D341Med (cell line): ENCODE results near the gene TLE3.

Experiments
- DNase-seq: peaks from one replicate; pipeline ENCODE4 v3.0.0; 2012; ENCODE audit warnings: low spot score

Gene TLE3

DNA sequence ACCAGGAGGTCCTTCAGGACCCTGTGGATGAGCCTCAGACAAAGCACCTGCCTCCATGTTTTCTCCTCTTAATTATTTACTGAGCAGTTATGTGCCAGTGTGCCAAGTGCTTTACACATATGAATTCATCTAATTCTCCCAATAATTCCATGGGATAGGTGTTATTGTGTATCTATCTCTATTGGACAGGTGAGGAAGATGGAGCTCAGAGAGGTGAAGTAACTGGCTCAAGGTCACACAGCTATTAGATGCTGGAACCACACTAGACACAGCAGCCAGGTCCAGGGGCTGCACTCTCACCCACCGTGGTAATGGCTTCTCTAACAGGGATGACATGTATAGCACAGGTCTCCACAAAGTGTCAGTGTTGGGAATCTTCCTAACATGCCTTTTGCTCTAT is 70.2 kb downstream of the TLE3 start:
- DNase-seq, result no peak

GRCh38 chr15:70026991-70027390 is 70.7 kb downstream of the TLE3 start:
- no peak for DNase-seq

DNA sequence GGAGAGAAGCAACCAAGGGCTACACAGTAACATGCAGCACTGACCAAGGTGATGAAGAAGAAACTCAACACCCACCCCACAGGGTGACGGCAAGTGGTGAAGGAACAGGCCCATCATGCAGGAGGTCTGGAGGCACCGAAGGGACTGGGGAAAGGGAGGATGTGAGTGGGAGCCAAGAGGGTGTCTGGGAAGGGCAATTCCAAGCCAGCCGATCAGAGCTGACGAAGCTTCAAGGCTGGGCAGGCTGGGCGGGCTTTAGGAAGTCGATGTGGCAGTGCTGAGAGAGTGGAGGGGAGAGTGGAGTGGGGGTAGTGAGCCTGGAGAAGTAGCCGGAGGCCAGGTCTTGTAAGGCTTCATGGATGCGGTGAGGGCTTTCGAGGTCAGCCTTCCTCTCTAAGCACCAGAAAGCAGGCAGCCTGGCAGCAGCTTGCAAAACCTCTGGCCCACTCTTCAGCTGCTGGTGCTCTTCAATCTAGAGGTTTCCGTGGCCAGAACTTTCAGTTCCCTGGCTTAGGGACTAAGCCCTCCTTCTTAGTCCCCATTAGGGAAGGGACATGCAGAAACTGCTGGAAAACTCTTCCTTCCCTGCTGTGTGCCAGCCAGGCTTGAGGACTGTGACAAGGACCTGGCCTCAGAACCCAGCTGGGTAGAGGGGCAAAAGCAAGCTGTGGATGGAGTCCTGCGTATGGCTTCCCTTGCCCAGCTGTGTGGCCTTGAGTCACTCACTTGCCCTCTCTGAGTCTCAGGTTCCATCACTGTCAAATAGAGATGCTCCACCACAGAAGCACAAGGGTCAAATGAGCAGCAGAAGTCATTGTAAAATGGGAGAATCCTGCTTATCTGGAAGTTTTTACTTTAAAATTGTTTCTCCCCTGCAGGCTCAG is 72.1 kb downstream of the TLE3 start:
- DNase-seq, result no peak

DNA sequence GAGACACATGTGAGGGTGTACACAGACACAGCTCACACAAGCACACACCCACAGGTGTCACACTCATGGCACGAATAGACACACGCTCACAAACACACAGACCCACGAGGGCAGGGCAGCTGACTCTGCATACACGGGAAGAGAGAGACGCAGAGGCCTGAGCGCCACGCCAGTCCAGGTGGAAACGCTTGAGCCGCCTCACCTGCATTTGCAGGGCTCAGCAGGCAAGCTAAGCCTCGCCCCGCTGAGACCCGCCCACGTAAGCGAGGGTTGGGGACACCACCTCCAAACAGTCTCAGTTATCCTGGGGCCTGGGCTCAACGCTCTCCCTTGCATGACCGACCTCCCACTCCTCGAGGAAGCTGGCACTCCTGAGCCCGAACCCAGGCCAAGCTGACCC is 73.2 kb downstream of the TLE3 start:
- DNase-seq, result no peak

GRCh38 chr15:70023769-70024491 is 73.8 kb downstream of the TLE3 start:
- no peak for DNase-seq

DNA sequence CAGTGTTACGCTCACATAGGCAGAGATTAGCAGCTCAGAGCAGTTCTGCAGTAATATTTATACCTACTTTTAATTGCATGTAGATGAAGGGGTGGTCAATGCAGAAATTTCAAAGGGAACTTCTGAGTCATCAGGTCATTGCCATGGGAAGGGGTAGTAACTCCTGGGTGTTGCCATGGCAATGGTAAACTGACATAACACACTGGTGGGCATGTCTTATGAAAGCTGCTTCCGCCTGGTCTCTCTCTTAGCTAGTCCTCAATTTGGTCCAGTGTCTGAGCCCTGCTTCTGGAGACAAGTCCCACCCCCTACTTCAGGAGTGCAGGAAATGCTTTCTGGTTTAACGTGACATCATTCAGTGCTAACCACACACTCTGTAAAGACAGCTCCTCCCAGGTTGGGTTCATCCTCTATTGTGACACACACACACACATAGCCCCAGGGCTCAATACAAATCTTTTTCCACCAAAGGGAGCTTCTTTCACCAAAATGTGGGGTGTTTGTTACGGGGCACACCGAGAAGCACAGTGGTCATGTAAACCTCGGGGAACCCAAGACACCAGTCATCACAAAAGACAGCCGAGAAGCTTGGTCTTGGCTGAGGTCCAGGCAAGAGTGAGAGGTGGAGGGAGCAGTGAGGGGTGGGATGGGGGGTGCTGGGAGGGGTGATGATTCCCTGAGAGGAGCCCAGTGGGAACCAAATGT is 74.5 kb downstream of the TLE3 start:
- DNase-seq, result no peak

GRCh38 chr15:70020229-70020628 is 77.5 kb downstream of the TLE3 start:
- no peak for DNase-seq

DNA sequence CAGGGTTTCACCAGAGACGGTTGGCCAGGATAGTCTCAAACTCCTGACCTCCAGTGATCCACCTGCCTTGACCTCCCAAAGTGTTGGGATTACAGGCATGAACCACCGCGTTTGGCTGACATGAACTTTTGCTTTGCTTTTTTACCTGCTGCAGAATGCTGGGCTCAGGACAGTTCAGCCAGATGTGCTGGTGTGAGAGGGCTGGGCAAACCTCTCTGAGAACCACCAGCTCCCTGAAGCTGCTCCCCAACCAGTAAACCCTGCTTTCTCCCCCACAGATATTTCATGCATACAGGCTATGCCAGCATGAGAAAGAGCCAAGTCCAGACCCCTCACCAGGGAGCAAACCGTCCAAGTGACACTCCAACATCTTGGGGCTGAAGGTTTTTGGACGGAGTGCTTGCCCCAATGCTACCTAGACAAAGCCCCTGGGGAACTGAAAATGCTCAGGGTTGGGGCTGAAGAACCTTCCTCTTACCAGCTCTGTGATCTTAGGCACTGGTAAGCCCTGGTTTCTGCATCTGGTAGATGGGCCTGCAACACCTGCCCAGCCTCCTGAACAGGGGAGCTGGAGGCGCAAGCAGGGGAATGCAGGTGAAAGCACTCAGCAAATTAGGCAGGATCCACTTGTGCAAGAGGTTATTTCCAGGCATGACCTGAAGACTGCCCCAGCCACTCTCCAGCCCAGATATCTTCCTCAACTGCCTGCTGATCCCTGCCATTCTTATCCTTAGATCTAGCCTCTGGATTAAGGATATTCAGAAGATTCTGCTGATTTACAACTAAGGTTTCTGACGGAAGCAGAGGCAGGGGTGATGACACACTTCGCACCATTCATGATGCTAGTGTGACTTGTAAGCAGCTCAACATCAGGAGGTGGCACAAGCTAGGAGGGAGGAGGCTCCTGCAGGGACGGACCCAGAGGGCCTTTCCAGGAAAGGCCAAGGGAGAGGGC is 78.8 kb downstream of the TLE3 start:
- no peak for DNase-seq

- DNase-seq, result no peak
Observed at GRCh38 chr15:70017801-70018200, 79.9 kb downstream of the TLE3 start.

DNA sequence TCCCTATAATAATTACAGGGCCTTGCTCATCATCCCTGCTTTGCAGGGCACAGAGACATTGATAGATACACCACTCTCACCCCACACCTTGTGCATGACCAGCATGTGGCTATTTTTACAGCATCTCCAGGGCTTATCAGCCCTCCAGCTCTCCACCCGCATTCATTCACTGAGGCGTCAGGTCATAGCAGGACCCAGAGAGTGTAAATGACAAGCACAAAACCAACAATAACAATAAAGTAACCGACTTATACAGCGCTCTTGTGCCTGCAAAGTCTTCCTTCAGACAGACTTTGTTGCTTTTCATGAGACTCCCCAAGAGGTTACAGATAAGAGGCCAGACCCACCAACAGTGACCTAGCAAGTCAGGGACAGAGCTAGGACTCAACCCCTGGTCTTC is 80.7 kb downstream of the TLE3 start:
- DNase-seq, result no peak

DNA sequence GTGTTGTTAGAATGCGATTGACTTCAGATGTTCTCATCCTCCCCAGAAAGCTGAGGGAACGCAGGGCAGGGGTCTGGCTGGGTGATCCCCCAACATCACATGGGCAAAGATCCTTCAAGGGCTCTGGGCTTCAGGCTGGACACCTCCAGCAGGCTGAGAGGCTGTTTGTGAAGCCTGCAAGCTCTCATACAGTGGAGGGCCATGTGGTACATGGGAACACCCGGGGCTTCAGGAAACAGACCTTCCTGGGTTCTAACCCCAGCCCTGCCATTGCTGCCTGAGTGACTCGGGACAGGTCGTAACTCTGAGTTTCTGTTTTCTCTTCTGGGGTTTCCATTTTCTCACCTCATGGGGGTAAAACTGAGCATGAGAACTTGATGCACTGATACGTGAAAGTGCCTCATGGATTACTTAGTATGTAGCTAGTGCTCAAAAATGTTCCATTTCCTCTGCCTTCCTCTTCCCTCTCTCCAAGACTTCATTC is 81.2 kb downstream of the TLE3 start:
- no peak for DNase-seq

- DNase-seq, result no peak
Observed at GRCh38 chr15:70014860-70015490, 82.7 kb downstream of the TLE3 start.

GRCh38 chr15:70014331-70014730 is 83.4 kb downstream of the TLE3 start:
- DNase-seq, result no peak

GRCh38 chr15:70013656-70014313 is 83.9 kb downstream of the TLE3 start:
- DNase-seq, result no peak

- DNase-seq, result no peak
Observed at GRCh38 chr15:70012895-70013294, 84.8 kb downstream of the TLE3 start.

- no peak for DNase-seq
Observed at GRCh38 chr15:70008697-70009290, 88.9 kb downstream of the TLE3 start.

- no peak for DNase-seq
Observed at GRCh38 chr15:70006259-70007147, 91.2 kb downstream of the TLE3 start.

DNA sequence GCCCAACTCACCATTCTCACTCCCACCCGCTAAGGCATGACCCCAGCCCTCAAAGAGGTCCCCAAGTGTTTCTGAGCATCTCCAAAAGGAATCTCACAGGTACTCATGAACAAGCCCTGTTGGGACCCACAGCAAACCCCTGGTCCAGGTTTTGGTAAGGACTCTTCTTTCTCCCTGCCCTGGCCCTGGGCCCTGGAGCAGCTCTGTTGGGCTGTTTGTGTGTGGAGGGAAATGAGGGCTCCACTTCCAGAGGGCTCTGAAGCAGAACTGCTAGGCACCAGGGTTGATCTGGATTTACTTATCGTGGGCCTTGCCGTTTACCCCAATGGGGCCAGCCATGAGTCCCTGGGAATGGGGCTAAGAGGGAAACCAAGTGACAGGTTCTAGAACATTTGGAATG is 92.9 kb downstream of the TLE3 start:
- DNase-seq, result no peak

DNA sequence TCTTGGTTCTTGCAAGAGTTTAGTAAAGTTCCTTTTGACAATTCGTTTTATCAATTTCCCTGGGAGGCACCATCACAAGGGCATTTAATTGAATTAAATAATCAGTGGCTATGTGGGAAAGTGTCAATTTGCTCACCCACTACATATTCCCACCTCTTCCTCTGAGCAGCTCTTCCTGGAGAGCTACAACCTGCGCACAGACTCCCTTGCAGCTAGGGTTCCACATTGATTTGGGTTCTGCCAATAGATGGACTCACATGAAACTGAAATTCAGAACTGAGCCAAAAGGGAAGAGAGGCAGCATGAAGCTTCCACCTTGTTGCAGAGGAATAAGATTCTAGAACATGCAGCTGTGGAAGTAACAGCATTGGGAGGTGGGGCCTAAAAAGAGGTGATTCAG is 94.8 kb downstream of the TLE3 start:
- no peak for DNase-seq
